GM18873 (cell line): Measurements from ENCODE around the gene NPHP4.
"Not testable (repeated sequence)": the region's sequence is repeated elsewhere in the genome, so short reads cannot be mapped to it uniquely, and the experiment has no call there.

Experiments
- ATAC-seq: cut with Tn5 transposase; IDR thresholded peaks from one replicate; pipeline ENCODE4 v1.9.1; 2021; ENCODE audit warnings: mild to moderate bottlenecking, moderate library complexity, moderate number of reproducible peaks; ENCODE audit not compliant: unreplicated experiment, low FRiP score

NPHP4 gene

GRCh38 chr1:6025269-6026094 is 33.3 kb upstream of the NPHP4 start:
- no peak for ATAC-seq

GRCh38 chr1:6024376-6024775 is 32.2 kb upstream of the NPHP4 start:
- ATAC-seq, result no peak

GRCh38 chr1:6023346-6023745 is 31.1 kb upstream of the NPHP4 start:
- ATAC-seq, result no peak

- ATAC-seq, result no peak
Measured at GRCh38 chr1:6022193-6022592, 30.0 kb upstream of the NPHP4 start.

GRCh38 chr1:6019166-6019845 is 27.1 kb upstream of the NPHP4 start:
- no peak for ATAC-seq

GRCh38 chr1:6017654-6018053 is 25.4 kb upstream of the NPHP4 start:
- ATAC-seq, result not testable (repeated sequence)

- no peak for ATAC-seq
Measured at GRCh38 chr1:6016191-6016865, 24.1 kb upstream of the NPHP4 start.

- ATAC-seq, result no peak
Measured at GRCh38 chr1:6014130-6014999, 22.1 kb upstream of the NPHP4 start.

GRCh38 chr1:6013491-6013890 is 21.3 kb upstream of the NPHP4 start:
- no peak for ATAC-seq

- no peak for ATAC-seq
Measured at GRCh38 chr1:6012529-6013318, 20.5 kb upstream of the NPHP4 start.

- no peak for ATAC-seq
Measured at GRCh38 chr1:6011946-6012258, 19.7 kb upstream of the NPHP4 start.

GRCh38 chr1:6011161-6011945 is 19.1 kb upstream of the NPHP4 start:
- ATAC-seq, result no peak

- no peak for ATAC-seq
Measured at GRCh38 chr1:6010554-6010953, 18.3 kb upstream of the NPHP4 start.

GRCh38 chr1:6009120-6010040 is 17.2 kb upstream of the NPHP4 start:
- ATAC-seq, result no peak

GRCh38 chr1:6008696-6009095 is 16.5 kb upstream of the NPHP4 start:
- ATAC-seq, result no peak

- no peak for ATAC-seq
Measured at GRCh38 chr1:6008084-6008415, 15.8 kb upstream of the NPHP4 start.

GRCh38 chr1:6007318-6008083 is 15.3 kb upstream of the NPHP4 start:
- no peak for ATAC-seq
